AG08395 (cell line): Measurements from ENCODE around the gene RERE.
"Not testable (repeated sequence)": the region's sequence is repeated elsewhere in the genome, so short reads cannot be mapped to it uniquely, and the experiment has no call there.

ENCODE experiments used
- DNase-seq: peaks from one replicate; pipeline ENCODE4 v3.0.0; 2012; ENCODE audit warnings: mixed read lengths, low spot score

Gene RERE

DNA sequence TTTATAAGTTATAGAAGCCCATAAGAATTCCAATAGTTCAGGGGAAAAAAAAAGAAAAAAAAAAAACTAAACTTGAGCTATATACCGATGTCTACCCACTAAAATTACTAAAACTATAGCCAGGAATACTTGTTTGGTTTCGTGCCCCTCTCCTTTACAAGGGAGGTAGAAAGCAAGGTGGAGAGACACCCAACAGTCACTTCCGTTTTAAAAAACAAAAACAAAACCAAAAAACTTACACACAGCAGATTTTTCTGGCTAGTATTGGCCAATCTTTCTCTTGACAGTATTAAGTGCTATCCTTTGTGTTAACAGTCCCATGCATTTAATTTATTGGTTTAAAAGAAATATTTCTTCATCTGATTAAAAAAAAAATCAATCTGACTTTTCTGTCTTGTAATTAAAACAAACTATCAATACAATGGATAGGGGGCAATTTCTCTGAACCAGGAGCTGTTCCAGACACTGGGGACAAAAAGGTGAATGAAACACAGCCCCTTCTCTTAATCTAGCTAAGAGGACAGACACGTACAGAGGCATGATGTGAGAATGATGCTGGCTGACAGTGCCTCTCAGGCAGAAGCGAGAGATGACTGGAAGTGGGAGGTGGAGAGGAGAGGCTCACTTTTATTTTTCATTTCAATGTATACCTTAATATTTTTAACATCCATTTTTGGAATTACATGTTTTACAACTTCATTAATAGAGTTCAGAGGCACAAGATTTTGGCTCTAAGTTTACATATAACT lies 214.8 kb downstream of the RERE start:
- no peak for DNase-seq

DNA sequence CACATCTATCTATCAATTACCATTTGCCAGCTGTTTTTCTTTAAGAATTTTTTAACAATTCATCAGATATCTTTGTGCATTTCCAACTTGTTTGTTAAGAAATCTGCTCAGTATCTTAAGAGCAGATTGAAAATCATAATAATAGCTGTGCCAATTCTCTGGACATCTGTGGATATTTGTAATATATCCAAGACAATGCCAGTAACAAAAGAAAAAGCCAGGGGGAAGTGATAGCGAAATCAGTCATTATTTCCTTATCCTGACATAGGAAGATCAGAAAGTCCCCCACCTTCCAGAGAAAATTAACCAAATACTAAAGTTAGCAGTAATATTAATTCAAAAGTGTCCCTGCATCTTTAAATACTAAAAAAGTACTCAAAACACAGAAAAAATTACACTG lies 217.1 kb downstream of the RERE start:
- DNase-seq: no peak

DNA sequence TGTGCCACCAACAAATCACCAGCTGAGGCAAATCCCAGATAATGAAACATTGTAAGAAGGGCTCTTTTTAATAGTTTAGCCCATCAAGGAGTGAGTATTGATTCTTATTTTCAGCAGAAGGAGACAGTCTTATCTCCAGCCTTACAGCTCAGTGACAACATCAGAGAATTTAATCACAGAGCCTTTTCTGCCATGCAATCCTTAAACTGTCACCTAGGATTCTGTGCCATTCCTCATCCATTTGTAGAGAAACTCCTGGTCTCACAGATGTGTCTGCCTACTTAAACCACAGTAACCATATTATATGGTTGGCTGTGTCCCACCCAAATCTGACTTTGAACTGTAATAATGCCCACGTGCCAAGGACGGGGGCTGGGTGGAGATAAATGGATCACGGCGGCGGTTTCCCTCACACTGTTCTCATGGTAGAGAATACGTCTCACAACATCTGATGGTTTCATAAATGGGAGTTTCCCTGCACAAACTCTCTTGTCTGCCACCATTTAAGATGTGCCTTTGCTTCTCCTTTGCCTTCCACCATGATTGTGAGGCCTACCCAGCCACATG lies 217.7 kb downstream of the RERE start:
- DNase-seq: no peak

DNA sequence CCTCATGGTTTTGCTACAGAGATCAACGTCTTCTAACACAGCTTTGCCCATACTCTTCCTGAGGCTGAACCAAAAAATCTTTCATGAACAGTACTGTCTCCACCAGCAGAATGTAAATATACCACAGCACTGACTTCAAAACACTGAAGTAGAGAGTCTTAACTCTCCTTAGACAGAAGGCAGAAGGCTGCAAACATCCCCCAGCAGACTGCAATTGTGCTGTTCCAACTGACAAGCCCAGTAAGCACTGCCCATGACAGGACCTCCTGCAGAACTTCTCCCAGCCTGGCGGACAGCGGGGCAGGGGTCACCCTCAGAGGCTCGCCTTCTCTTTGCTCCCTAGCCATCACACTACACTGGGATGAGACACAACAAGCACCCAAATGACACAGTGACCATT lies 218.7 kb downstream of the RERE start:
- no peak for DNase-seq

DNA sequence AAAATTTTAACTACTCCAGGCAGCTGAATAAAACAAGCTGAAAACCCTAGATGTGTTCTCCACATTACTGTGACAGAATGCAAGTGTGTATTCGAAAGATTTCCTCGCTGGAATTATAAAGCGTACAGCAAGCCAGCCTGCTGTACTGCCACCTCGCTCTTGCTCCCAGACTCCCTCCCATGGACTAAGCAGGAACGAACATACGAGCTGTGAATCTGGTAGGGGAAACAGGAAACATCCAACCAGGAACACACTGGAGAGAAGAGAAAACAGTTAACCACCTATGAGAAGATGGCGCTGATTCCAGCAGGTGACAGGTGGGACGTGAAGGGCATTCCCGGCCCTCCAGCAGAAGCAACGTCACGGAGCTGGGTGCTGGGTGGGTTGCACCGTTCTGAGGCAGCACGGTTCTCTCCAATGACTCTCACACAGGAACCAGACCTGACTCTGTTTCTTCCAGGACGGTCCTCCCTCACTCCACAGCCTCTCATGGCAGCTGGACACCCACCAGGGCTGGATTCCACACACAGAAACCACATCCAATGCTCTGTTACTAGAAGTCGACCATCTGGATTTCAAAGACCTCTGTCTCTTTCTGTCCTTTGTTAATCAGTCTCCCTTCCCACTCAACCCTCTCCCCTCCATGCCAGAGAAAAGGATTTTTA lies 219.2 kb downstream of the RERE start:
- peak; percentile 77 for DNase-seq

DNA sequence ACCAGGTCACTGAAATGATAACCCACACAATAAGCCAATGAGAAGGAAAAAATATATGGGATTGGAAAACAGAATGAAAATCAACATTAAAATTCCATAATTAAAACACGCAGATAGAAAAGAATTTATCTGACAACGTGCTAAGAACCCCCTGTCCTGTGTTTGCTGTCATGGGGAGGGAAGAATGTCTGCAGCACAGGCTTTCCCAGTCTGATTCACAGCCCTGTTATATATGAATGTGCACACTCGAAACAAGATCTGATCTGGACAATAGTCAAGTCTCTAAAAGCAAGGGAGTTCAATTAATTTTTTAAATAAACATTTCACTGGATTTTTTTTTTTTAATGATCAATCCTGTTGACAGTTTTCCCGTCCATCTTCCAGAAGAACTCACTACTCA lies 220.0 kb downstream of the RERE start:
- peak; percentile 14 for DNase-seq

DNA sequence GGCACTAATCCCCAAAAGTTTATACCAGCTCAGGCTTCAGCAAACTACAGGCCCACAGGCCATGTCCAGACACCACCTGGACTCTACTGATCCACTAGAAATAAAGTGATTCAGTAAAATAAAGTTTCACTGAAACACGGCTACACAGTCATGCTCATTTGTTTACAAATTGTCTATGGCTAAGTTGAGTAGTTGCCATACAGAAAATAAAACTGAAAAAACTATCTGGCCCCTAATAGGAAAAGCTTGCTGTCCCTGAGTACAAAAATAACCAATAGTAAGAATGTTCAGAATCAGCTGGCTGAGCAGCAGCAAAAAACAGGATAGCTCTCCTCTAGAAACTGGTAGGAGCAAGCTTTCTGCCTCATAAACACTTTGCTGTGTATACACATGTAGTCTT lies 221.5 kb downstream of the RERE start:
- DNase-seq: no peak

DNA sequence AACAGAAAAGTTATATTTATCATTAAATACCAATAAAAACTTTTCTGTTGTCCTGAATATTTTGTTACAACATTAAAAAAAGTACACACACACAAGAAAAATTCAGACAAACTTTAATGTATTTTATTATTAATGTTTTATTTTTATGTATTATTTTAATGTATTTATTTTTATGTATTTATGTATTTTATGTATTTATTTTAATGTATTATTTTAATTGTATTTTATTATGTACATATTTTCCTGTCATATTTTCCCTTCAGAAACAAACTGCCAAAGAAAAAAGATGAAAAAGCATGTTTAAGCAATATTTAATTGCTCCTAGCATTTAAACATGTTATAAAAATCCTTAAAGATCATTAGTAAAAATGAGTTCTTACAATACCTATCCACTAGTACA lies 222.1 kb downstream of the RERE start:
- no peak for DNase-seq

DNA sequence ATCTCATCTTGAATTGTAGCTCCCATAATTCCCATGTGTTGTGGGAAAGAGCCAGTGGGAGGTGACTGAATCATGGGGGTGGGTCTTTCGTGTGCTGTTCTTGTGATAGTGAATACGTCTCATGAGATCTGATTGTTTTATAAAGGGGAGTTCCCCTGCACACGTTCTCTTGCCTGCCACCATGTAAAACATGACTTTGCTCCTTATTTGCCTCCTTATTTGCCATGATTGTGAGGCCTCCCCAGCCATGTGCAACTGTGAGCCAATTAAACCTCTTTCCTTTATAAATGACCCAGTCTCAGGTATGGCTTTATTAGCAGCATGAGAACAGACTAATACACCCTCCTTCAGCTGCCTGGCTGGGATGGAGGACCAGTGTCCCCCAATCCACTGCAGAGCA lies 224.1 kb downstream of the RERE start:
- DNase-seq: not testable (repeated sequence)

DNA sequence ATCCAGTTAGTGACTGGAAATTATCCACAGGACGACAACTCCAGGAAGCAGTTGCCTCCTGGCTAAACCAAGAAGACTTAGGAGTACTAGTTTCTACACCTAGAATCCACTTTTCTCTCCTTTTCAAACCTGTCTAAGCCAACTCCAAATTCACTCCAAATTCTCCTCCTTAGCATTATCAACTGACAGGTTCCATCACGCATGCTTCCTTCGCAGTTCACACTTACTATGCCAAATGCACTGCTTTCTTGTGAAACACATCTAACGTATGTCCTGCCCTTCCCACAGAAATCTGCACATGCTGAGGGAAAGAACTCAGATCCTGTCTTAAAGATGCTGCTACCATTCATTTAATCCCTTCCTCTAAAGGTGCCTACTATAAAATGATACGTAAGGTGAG lies 225.9 kb downstream of the RERE start:
- DNase-seq: no peak

DNA sequence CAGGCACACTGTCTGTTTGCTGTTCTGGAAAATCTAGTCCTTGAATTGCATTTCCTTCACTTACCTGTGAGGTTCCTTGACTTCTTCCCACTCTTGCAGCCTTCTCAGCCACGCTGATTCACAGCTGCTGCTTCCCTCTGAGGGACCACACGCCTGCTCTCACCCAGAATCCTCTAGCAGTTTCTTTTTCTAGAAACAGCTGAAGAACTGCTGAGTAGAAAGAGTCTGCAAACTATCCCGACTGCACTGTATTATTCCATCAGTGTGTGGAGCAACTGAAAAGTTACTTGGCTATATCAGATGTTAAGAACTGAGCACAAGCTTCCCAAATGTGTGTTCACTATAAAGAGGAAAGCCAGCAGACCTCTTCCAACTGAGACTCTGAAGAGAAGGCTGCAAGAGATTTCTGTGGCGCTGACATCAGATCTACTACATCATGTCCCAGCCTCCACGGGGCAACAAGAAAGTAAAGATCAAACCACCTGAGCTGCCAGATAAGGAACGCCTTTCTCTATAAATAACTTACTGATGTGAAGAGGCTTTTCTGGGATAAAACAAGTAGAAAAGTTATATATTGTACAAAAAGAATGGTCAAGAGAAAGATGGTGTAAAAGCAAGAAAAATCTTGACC lies 226.6 kb downstream of the RERE start:
- peak; percentile 29 for DNase-seq

DNA sequence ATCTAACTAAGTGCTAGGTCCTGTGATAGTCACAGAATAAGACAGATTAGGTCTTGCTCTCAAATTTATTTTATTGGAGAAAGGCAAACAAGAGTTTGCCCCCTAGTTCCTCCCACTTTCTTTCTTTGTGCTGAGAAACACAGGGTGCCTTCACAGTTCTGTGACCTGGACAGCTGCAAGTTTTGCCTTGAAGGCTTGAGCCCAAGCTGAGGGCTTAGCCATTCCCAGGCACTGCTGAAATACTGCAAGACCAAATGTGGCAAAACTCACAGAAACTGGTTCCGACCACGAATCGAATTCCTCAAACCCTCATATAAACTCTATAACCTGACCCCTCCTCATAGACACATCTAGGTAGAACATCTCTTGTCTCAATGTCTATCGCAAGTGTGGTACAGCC lies 227.9 kb downstream of the RERE start:
- DNase-seq: no peak

DNA sequence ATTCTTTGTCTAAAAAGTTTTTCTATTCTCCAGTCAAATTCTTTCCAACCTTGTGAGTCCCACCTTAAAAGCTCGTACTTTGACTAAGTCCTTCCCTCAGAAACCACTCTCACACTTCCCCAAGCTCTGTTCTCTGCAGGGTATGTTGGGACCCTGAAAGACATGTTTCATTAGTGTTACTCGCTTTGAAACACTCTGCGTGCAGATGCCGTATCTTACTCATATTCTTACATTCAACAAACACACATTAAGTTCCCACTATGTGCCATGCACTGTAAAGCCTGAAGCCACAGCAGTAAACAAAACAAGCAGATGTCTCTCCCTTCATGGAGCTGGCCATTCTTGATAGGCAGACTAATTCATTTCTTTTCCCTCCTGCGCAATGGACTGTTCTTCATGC lies 229.7 kb downstream of the RERE start:
- no peak for DNase-seq

DNA sequence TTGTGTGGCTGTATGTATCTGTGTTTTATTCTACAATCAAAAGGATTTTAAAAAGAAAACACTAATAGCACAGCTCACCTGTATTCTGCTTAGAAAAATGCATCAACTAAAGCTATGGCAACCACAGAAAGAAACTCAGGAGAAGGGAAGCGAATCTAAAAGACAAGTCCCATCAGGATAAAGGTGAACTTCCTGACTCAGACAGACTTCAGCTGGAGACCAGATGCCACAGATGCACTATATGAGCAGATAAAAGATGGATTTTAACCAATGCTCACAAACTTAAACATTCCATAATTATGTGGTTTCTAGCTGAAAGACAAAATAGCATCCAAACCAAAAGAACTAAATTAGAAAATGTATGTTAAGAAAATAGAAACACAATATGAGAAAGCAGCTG lies 231.0 kb downstream of the RERE start:
- DNase-seq: no peak

DNA sequence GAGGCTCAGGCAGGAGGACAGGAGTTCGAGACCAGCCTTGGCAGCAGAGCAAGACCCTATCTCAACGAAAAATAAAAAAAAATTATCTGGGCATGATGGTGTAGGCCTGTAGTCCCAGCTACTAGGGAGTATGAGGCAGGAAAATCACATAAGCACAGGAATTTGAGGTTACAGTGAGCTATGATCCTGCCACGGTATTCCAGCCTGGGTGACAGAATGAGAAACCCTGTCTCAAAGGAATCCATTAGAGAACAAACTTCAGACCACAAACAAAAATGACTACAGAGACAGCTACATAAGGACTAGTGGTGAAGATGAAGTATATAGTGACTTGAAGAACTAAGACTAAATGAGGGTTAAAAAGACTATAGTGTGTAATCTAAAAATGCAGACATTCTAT lies 233.1 kb downstream of the RERE start:
- no peak for DNase-seq

DNA sequence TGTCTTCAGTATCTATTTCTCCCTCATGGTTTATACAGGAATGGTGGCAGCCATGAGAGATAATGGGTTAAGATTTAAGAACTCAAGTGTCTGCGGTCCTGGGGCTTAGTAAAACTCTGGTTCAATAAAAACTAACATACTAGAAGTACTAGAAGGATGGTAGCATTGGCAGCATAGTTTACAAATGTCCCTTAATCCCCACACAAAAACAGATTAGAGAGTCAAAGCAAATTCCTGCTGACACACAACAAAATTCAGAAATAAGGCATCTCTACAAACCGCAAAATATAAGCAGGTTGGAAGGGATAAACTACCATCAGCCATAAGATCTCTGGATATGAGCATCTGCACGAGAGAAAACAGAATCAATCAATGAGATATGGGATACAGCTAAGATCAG lies 234.4 kb downstream of the RERE start:
- no peak for DNase-seq

DNA sequence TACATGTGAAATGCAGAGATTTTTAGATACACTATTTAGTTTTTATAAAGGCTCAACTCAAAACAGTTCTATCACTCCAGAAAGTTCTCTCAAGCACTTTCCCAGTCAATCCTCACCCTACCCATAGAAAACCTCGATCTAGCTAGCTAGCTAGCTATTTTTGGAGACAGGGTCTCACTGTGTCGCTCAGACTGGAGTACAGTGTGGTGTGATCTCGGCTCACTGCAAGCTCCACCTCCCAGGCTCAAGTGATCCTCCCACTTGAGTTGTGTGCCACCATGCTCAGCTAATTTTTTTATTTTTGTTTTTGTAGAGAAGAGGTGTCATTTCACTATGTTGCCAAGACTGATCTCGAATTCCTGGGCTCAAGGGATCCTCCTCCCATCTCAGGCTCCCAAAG lies 236.9 kb downstream of the RERE start:
- no peak for DNase-seq

DNA sequence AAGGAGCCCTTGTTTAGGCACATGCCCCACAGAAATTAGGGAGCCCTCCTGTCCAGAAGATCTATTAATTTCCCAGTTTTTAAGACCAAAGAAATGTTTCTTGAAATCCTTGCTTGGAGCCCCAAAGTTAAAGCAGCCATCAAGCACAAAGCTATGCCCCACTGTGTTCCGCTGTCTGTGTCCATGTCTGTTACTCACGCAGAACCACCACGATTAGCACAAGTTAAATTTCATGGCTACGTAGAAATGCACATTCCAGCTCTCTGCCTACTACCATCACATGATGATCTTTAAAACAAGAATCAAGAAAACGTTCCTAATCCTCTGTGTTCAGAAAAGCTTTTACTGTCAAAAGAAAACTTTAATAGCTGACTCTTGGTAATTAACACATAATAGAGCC lies 238.5 kb downstream of the RERE start:
- DNase-seq: no peak

DNA sequence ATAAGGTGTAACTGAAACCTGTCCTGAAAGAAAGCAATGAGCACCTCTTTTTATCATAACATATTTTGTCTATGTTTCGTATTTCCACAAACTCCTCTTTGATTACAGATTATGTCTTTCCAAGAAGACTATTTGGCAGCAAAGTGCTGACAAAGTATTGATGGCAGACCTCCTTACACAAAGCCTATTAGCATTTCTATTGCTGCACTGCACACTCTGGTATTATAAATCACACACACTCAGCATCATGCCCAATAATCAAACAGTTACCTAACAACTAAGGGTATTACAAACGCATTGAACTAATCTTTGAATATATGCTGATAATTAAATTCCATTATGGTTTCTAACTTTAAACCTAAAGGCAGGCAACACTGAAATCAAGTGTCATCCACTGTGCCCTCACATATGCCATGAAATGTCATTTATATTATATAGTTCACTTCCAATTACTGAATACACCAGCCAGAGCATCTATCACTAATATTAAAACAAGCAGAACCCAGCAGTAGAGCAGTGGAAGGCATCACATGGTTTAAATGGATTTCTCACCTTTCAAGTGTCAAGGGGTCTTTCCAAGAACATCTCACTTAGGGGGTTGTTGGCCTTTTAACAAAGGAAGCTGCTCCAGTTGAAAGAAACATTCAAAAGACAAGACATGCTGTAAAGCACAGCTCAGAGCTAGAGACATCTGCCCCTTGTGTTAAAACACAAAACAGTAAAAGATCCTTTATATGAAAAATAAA lies 239.1 kb downstream of the RERE start:
- DNase-seq: no peak

DNA sequence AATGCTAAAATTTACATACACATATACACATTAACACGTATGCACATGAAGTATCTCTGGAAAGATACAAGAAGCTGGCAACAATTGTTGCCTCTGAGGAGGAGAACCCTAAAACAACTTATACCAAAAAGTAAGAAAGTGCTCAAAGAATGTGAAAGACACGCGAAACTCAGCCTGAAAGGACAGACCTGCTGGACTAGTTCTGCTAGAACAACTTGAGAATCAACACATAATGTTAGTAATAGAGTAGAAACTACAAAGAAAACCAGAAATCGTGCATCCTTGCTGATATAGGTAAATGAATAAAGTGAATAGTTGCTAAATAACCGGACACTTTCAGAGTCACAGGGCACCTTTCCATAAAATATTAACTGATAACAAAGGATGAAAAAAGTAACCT lies 242.5 kb downstream of the RERE start:
- DNase-seq: no peak

DNA sequence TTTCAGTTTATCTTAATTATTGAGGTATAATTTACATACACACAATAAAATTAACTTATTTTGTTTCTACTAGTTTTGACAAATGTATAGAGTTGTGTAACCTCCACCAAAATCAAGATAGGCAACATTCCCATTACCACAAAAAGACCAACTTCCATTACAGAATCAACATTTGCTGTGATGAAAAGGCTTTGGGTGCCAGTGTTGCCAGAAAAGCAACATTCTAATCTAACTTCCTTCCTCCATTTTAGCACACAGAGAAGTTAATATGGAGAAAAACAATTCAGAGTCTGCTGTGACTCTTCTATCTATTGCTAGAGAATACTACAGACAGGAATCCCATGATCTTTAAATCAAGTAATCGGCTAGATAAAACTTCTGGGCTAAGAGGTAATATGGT lies 245.3 kb downstream of the RERE start:
- DNase-seq: no peak

DNA sequence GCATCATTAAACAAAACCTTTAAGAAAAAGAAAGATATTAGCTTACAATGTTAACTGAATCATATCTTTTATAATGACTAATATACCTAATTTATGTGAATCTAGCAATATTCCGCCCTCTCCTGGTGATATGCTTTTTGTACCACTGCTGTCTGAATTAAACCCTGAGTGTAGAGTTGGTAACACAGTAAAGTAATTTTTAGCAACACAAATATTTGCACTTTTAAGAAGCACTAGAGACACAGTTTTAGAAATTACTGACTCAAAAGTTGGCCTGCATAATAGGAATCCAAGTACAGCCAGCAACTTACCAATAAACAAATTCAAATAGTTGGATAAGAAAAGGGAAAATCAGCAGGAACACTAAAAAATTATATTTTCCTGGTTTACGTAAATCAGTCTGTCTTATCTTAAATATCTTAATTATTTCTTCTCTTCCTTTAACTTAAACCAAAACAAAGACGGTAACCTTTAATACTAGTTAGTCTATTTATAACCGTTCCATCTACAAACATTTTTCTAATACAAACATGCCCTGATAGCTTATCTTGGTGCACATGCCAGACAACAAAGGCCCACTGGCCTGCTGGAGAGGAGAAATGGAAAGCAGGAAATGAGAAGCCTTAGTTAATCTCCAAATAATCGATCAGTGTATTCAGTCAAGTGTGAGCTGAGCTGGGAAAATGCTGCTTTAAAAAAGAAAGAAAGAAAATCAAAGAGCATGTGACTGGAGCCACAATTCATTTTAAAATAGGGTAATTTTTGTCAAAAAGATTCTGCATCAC lies 246.0 kb downstream of the RERE start:
- peak; percentile 31 for DNase-seq
